Activated T-helper 2 cell treated with anti-CD3 and anti-CD28 coated beads, Interferon-gamma antibody, Interleukin-2, Interleukin-4, amounts not matched to agents 10 μg/mL and 5 μg/mL and 100 μg/mL, durations not matched to agents 14 hours and 24 hours and 36 hours (primary cell): ENCODE results near the gene MYRIP. TPM values are rescaled to one million over a fixed set of nuclear protein-coding genes. Genes with fewer than 3 reads are reported as not detected.
"Not testable (repeated sequence)": the region's sequence is repeated elsewhere in the genome, so short reads cannot be mapped to it uniquely, and the experiment has no call there.

Source experiments
- DNase-seq: peaks from one replicate; pipeline ENCODE4 v3.0.0; 2021; ENCODE audit warnings: low spot score
- H3K27ac Mint-ChIP-seq: one replicate; pipeline ENCODE4 v1.8.0; 2021; ENCODE audit warnings: mixed read lengths
- H3K27me3 Mint-ChIP-seq: one replicate; pipeline ENCODE4 v1.8.0; 2021; ENCODE audit warnings: low read depth, mixed read lengths
- H3K36me3 Mint-ChIP-seq: one replicate; pipeline ENCODE4 v1.8.0; 2021; ENCODE audit warnings: low read depth, mixed read lengths
- H3K4me1 Mint-ChIP-seq: one replicate; pipeline ENCODE4 v1.8.0; 2021; ENCODE audit warnings: low read depth, mixed read lengths
- H3K4me3 Mint-ChIP-seq: one replicate; pipeline ENCODE4 v1.8.0; 2021; ENCODE audit warnings: low read depth, mild to moderate bottlenecking, moderate library complexity, mixed read lengths
- H3K9me3 Mint-ChIP-seq: one replicate; pipeline ENCODE4 v1.8.0; 2021; ENCODE audit warnings: mixed read lengths
- intact Hi-C: fragments of 100-400 bp; cut with micrococcal nuclease; formaldehyde crosslinking; loops from one replicate; pipeline ENCODE4 v1.15.1; 2023
- total RNA-seq: library from RNA; stranded (reverse); gene quantifications from 2 replicates; pipeline ENCODE4 v1.2.3, GENCODE V29; 2022

MYRIP gene
- total RNA-seq, 1 donor from 2014 or later, result not detected

DNA sequence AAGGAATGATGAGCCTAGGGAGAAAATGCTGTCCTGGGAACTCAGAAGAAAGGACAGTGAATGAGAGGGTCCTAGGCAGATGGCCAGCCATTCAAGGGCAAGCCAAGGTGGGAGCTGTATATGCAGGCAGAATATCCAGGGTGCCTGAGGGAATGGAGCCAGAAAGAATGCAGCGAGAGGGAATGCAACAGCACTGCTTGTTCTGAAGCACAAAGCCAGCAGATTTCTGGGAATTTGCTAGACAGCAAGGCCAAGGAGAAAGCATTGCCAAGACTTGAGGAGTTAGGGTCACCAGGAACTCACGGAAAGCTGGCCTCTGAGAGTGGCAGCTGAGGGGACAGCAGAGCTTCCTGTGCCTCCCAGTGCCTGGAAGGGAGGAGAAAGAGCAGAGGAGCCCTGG lies 200.6 kb downstream of the MYRIP start:
- no peaks in the 10 kb centered on the region for H3K4me1 Mint-ChIP-seq
- no peak for DNase-seq
- H3K9me3 Mint-ChIP-seq, result no peaks in the 10 kb centered on the region
- H3K27me3 Mint-ChIP-seq, result no peaks in the 10 kb centered on the region
- H3K27ac Mint-ChIP-seq, result no peak overlapping the region
- no peak overlapping the region for H3K4me3 Mint-ChIP-seq
- H3K36me3 Mint-ChIP-seq, result no peaks in the 10 kb centered on the region
- intact Hi-C loops, result no loop called here

DNA sequence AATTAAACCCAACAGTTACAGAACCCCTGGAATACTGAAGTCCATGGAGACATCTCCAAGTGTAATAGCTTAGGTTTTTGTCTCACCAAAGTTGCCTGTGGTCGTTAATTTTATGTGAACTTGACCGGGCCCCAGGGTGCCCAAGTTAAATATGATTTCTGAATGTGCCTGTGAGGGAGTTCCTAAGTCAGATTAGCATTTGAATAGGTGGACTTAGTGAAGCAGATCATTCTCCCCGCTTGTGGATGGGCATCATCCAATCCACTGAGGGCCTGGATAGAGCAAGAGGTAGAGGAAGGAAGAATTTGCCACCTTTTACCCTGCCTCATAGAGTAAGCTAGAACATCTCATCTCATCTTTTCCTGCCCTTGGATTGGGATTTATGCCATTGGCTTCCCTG lies 203.0 kb downstream of the MYRIP start:
- Mint-ChIP-seq H3K4me3 (no peak overlapping the region), H3K4me1 (no peaks in the 10 kb centered on the region), H3K27me3 (no peaks in the 10 kb centered on the region), H3K27ac (no peak overlapping the region), H3K36me3 (no peaks in the 10 kb centered on the region), H3K9me3 (no peaks in the 10 kb centered on the region)
- intact Hi-C loops, result no loop called here
- no peak for DNase-seq

DNA sequence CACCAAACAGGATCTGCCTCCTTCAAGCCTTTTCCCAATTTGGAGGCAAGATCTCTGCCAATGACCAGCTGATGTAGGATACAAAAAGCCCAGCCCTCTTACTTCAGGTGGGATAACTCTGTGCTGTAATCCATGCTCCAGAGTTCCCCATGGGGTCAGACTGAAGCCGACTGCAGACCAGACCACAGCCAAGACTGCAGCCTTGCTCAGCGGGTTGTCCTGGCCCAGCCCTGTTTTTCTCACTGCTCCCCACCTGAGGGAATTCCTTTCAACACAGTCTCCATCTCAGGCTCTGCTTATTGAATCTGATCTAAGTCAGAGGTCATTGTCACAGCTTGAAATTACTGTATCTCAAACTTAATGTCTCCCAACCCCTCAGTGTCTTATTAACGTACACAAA lies 207.0 kb downstream of the MYRIP start:
- intact Hi-C loops, result no loop called here
- H3K27ac Mint-ChIP-seq, result no peak overlapping the region
- H3K4me3 Mint-ChIP-seq, result no peak overlapping the region
- no peaks in the 10 kb centered on the region for H3K4me1 Mint-ChIP-seq
- no peaks in the 10 kb centered on the region for H3K27me3 Mint-ChIP-seq
- H3K36me3 Mint-ChIP-seq, result no peaks in the 10 kb centered on the region
- H3K9me3 Mint-ChIP-seq, result no peaks in the 10 kb centered on the region
- DNase-seq, result no peak

DNA sequence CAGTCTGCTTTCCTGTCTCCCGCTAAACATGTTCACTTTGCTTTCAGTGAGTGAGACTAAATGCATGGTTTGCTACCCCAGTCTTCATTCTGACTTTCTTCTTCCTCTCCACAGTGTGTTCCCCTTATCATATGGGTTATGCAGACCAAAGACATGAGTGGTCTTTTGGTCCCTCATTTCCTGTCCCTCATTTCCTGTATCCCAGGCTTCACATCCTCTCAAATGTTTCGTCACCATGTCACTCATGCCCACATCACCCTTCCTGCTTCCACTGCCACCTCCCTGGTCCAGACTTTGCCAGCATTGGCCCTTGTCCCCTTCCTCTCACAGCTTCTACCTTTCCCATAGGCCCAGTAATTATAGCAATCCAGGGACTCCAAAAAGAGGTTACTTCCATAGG lies 209.0 kb downstream of the MYRIP start:
- intact Hi-C loops, result no loop called here
- Mint-ChIP-seq H3K9me3 (no peaks in the 10 kb centered on the region), H3K4me3 (no peak overlapping the region), H3K4me1 (no peaks in the 10 kb centered on the region), H3K27me3 (no peaks in the 10 kb centered on the region), H3K27ac (no peak overlapping the region), H3K36me3 (no peaks in the 10 kb centered on the region)
- no peak for DNase-seq

DNA sequence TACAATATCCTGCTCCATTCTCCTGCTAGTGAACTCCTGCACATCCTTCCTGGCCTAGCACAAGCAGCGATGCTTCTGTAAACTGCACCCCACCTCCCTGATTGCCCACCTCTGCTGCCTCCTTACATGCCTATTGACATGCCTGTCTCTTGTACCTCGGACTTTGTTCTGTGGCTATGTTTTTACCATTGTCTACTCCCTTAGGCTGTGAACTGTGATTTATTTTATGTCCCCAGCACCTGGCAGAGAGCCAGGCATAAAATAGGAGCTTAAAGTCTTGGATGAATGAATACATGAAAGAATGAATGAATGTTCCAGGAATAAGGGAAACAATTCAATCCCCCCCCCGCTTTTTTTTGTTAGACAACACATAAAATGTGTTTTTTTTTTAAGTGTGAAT lies 210.0 kb downstream of the MYRIP start:
- Mint-ChIP-seq H3K4me3 (no peak overlapping the region), H3K4me1 (no peaks in the 10 kb centered on the region), H3K27me3 (no peaks in the 10 kb centered on the region), H3K9me3 (peaks cover 3% of the 10 kb centered on the region), H3K36me3 (no peaks in the 10 kb centered on the region), H3K27ac (no peak overlapping the region)
- intact Hi-C loops, result no loop called here
- no peak for DNase-seq

DNA sequence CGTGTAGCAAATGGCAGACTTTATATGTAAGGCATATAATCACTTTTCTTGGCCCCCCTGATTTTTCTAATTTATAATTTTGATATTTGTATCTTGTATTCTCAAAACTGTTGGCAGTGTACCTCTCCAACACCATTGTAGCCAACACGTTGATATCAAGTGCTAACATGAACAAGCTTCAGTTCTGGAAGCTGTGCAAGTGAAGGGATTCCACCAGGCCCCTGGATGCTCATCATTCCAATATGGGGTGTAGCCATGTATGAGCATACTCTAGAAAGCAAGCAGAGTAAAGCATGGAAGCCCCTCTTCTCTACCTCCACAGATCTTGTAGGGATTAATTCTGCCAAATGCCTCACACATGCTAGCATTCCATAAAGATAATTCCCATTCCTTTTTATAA lies 211.3 kb downstream of the MYRIP start:
- Mint-ChIP-seq H3K4me1 (no peaks in the 10 kb centered on the region), H3K27me3 (no peaks in the 10 kb centered on the region), H3K27ac (no peak overlapping the region), H3K9me3 (peaks cover 8% of the 10 kb centered on the region), H3K4me3 (no peak overlapping the region), H3K36me3 (no peaks in the 10 kb centered on the region)
- intact Hi-C loops, result no loop called here
- DNase-seq, result no peak

DNA sequence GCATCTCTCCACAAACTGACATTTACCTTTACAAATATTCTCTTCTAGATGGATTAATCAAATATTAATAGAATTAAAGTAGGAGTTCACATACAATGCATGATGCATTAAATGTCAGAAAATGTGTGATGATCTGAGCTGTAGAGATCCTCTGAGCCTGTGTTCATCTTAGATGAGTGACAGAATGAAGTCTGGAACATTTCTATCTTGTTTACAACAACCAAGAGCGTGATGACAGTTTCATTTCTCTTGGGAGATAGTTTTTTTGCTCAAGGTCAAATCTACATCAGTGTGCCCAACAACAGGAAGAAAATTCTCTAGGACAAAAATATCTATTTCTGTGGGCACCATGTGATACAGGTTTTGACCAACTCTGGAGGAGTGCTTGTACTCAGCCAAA lies 211.9 kb downstream of the MYRIP start:
- Mint-ChIP-seq H3K4me1 (no peaks in the 10 kb centered on the region), H3K9me3 (peaks cover 13% of the 10 kb centered on the region), H3K27me3 (no peaks in the 10 kb centered on the region), H3K27ac (no peak overlapping the region), H3K36me3 (no peaks in the 10 kb centered on the region), H3K4me3 (no peak overlapping the region)
- DNase-seq, result no peak
- intact Hi-C loops, result no loop called here

DNA sequence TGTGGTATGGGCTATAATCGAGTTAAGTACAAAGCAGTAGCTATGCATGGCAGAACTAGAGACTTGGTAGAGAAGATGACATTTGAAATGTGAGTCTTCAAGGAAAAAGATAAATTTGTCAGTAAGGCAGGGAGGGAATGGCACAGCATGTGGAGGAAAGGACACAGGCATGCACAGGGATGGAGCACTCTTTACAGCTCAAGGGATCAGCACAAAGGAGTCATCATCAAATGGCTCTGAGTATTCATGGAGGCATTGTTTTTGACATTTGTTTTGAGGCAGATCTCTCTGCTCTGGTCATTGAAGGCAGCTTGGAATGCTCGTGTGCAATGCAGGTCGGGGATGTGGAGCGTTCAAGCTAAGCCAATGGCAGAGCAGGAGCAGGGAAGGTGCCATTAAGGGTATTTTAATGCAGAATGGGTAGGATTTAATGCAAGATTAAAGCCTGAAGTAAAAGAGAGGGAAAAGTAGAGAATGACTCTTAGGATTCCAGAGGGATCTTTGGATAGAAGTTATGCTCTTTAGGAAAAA lies 213.0 kb downstream of the MYRIP start:
- Mint-ChIP-seq H3K4me3 (no peak overlapping the region), H3K27me3 (no peaks in the 10 kb centered on the region), H3K4me1 (no peaks in the 10 kb centered on the region), H3K9me3 (peaks cover 22% of the 10 kb centered on the region), H3K27ac (no peak overlapping the region), H3K36me3 (no peaks in the 10 kb centered on the region)
- DNase-seq, result no peak
- intact Hi-C loops, result no loop called here

DNA sequence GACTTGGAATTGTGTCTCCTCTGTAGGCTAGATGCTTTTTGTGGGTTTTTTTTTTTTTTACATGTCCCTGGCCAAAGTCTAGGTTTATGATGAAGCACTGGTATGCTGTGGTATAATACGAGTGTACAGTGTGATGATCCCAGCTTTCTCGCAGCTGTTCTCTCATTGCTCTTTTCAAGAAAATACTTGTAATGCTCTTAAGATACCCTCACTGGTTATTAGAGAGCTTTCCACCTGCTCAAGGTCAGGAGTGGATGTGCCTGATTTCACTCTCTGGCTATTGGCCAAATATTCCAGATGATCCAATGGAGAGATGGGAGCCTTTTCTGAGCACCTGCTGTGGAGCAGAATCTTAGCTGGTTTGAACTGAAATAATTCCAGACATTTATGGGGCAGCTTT lies 215.1 kb downstream of the MYRIP start:
- Mint-ChIP-seq H3K27me3 (no peaks in the 10 kb centered on the region), H3K36me3 (no peaks in the 10 kb centered on the region), H3K4me3 (no peak overlapping the region), H3K4me1 (no peaks in the 10 kb centered on the region), H3K27ac (no peak overlapping the region), H3K9me3 (peaks cover 23% of the 10 kb centered on the region)
- intact Hi-C loops, result no loop called here
- DNase-seq, result no peak

DNA sequence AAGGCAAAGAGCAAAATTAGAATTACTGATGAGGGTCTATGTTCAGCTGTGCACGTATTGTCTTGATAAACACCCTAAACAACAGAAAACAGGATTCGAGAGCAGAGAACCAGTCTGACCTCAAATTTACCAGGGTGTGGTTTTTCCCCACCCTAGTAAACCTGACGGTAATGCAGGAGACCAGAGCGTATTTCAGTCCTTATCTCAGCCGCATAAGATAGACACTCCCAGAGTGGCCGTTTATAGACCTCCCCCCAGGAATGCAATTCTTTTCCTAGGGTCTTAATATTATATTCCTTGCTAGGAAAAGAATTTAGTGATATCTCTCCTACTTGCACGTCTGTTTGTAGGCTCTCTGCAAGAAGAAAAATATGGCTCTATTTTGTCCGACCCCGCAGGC lies 216.5 kb downstream of the MYRIP start:
- H3K4me1 Mint-ChIP-seq, H3K27me3 Mint-ChIP-seq, H3K27ac Mint-ChIP-seq, DNase-seq, H3K36me3 Mint-ChIP-seq, H3K4me3 Mint-ChIP-seq, intact Hi-C loops: not testable (repeated sequence)
- H3K9me3 Mint-ChIP-seq, result peaks cover 23% of the 10 kb centered on the region

DNA sequence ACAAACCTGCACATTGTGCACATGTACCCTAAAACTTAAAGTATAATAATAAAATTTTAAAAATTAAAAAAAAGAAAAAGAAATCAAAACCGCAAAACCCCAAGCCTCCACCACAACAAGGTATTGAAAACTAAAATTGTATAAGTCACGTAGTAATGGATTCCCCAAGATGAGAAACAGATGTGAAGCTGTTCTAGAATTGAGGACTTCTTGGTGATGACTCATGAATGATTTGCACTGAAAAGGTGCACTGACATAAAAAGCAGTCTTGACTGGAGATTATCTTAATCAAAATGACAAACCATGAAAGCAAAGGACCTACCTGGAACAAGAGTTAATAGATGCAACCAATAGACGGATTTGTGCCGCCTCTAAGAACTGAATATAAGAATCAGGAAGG lies 225.8 kb downstream of the MYRIP start:
- Mint-ChIP-seq H3K36me3 (no peaks in the 10 kb centered on the region), H3K4me1 (no peaks in the 10 kb centered on the region), H3K9me3 (no peaks in the 10 kb centered on the region), H3K4me3 (no peak overlapping the region), H3K27me3 (no peaks in the 10 kb centered on the region), H3K27ac (no peak overlapping the region)
- no peak for DNase-seq
- intact Hi-C loops, result no loop called here

DNA sequence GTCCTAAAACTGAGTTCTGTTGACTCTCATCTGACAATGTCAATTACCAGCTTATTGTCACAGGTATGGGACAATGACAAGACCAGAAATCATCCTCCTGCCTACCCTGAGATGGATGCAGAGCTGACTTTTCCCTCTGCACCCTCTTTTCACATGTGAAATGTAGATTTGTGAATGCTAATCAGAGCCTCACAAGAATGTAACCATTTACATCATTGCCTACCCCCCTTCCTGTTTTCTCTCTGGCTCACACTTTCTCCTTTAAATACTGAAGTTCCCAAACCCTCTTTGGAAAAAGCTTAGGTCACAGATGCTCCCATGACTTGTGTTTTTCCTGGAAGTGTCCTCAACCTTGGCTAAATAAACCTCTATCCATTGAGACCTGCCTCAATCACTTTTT lies 228.2 kb downstream of the MYRIP start:
- intact Hi-C loops, result no loop called here
- no peak overlapping the region for H3K27ac Mint-ChIP-seq
- H3K27me3 Mint-ChIP-seq, result no peaks in the 10 kb centered on the region
- H3K4me1 Mint-ChIP-seq, result no peaks in the 10 kb centered on the region
- no peaks in the 10 kb centered on the region for H3K36me3 Mint-ChIP-seq
- H3K4me3 Mint-ChIP-seq, result no peak overlapping the region
- DNase-seq, result no peak
- no peaks in the 10 kb centered on the region for H3K9me3 Mint-ChIP-seq

DNA sequence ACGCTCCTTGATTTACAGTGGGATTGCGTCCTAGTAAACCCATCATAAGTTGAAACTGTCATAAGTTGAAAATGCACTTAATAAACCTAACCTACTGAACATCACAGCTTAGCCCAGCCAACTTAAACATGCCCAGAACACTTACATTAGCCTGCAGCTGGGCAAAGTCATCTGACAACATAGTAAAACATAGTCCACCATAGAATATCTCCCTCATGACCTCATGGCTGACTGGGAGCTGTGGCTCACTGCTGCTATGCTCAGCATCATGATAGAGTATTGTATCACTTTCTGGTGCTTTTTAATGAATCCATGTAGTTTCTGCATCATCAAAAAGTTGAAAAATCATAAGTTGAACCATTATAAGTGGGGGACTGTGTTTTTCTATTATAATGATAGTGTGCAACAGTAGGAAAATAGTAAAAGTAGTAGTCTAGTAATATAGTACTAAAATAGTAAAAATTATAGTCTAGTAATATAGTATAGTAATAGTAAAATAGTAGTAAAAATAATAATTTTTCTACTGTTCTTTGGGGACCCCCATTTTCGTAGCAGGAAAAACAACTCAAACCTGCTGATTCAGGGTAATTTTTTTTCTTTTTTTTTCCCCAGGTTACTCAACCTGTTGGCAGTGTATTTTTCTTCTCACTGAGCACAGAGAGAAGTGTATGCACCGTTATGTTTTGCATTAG lies 233.5 kb downstream of the MYRIP start:
- H3K27me3 Mint-ChIP-seq, result no peaks in the 10 kb centered on the region
- no peak overlapping the region for H3K27ac Mint-ChIP-seq
- H3K36me3 Mint-ChIP-seq, result no peaks in the 10 kb centered on the region
- intact Hi-C loops, result no loop called here
- H3K4me1 Mint-ChIP-seq, result no peaks in the 10 kb centered on the region
- no peaks in the 10 kb centered on the region for H3K9me3 Mint-ChIP-seq
- no peak for DNase-seq
- no peak overlapping the region for H3K4me3 Mint-ChIP-seq

DNA sequence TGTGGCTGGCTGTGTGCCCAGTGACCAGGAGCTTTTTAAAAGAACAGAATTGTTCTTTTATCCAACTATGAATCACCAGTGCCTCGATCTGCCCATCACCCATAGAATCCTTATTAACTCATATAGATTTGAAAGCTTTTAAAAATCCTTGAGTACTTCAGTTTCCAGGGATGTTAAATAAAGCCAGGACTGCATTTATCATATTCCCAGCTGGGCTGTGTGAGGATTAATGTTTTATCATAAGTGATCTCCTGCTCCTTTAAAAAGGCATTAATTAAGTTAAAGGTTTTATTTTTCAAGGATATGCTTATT lies 234.0 kb downstream of the MYRIP start:
- no peaks in the 10 kb centered on the region for H3K36me3 Mint-ChIP-seq
- DNase-seq, result no peak
- H3K27me3 Mint-ChIP-seq, result no peaks in the 10 kb centered on the region
- intact Hi-C loops, result no loop called here
- no peak overlapping the region for H3K4me3 Mint-ChIP-seq
- H3K4me1 Mint-ChIP-seq, result no peaks in the 10 kb centered on the region
- no peaks in the 10 kb centered on the region for H3K9me3 Mint-ChIP-seq
- no peak overlapping the region for H3K27ac Mint-ChIP-seq
